Activated CD8-positive, alpha-beta memory T cell treated with anti-CD3 and anti-CD28 coated beads, Interleukin-2, amount 50 U/mL, for 4 hours (primary cell): ENCODE results near the gene LDHAL6A.

Experiments used
- DNase-seq: peaks from one replicate; pipeline ENCODE4 v3.0.0-alpha.2; 2020

LDHAL6A gene

GRCh38 chr11:18490736-18491485, 35.3 kb downstream of the LDHAL6A start:
- DNase-seq: no peak

DNA sequence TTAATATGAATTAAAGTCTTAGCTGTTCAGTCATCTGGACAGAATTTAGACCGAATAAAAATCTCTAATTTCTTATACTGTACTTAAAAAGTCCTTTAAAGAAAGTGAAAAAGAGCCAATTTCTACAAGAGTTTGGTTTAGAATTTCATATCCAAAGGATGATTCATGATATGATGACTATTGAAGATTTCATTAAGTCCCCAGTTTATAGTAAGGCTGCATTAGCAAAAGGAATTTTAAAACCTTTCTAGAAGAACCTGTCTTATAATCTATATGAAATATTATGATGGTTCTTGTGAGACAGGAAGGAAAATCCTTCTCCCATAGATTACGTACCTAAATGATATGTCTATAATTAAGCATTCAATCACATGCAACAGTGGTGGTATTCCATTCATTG, 36.3 kb downstream of the LDHAL6A start:
- no peak for DNase-seq

DNA sequence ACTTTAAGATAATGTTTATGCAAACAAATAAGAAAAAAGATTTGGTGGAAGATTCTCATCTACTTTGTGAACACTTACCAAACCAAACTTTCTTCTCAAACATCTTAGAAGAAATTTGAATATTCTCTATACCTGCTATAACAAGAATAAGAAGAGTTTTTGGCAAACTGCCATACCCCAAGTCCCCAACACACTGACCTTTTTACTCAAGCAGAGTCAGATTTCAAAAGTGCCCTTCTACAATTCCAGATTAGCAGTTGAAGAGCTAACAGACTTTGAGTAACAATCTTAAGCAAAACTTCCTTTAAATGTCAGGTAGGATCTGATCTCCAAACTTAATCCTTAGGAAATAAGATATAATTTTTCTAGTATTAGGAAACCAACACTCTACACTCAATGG, 37.2 kb downstream of the LDHAL6A start:
- no peak for DNase-seq

DNA sequence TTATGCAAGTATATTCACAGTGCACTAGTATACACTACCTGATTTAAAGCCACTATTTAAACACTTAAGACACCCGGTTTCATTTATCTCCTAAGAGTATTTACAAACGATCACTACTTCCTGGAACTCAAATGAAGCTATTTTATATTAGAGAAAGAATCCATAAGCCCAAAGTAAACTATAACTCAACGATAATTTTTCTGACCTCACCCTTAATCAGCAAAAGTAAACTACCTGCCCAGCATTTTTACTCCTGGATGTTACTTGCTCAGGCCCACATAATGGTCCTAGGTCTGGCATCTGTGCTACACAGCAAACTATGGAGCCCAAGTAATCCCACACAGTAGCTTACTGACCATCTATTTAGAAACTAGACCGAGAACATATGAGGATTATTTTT, 37.7 kb downstream of the LDHAL6A start:
- no peak for DNase-seq

DNA sequence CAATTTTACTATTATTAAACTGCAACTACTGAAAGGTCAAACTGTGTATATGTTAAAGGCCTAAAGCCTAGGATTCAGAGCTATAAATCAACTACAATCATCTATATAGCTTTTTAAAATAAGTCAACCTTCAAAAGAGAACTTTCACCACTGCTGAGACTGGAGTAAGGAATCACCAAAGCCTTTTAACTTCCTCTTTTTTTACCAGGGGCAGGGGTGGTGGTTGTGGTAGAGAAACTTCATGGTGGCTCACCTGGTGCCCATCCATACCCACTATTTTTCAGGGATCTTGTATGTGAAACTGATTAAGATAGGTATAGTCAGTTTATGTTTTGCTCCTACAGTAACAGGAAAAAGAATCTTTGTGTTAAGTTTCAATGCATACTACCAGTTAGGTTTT, 39.6 kb downstream of the LDHAL6A start:
- DNase-seq: no peak

- DNase-seq: no peak
Observed at GRCh38 chr11:18495703-18496102, 40.0 kb downstream of the LDHAL6A start.

DNA sequence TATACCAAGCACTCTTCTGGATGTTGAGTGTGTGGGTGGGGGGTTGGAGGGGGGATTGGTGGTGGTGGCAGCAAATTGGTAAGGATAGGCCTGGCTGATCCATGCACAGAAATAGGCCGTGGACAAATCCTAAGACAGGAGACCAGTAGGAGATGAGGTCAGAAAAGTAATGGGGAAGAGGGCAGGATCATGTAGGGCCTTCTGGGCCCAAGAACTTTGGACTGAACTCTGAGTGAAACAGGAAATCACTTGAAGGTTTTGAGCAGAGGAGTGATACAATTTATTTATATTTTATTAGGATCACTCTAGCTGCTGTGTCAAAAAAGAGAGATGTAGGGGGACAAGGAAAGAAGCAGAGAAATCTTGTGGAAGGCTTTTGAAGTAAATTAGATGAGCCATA, 42.4 kb downstream of the LDHAL6A start:
- no peak for DNase-seq

GRCh38 chr11:18501629-18502028, 46.0 kb downstream of the LDHAL6A start:
- no peak for DNase-seq

GRCh38 chr11:18502352-18502751, 46.7 kb downstream of the LDHAL6A start:
- DNase-seq: no peak

DNA sequence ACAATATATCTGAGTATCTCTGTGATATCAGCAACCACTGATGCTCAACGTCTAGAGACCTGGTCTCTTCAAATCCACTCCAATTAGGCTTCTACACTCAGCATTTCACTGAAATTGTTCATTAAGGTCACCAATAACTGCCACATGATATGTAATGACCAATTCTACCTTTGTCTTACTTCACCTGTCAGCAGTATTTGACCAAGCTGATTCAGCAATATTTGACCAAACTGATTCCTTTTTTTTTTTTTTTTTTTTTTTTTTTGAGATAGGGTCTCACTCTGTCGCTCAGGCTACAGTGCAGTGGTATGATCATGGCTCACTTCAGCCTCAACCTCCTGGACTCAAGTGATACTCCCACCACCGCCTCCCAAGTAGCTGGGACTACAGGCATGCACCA, 65.5 kb downstream of the LDHAL6A start:
- no peak for DNase-seq

GRCh38 chr11:18522388-18522787, 66.7 kb downstream of the LDHAL6A start:
- DNase-seq: no peak

DNA sequence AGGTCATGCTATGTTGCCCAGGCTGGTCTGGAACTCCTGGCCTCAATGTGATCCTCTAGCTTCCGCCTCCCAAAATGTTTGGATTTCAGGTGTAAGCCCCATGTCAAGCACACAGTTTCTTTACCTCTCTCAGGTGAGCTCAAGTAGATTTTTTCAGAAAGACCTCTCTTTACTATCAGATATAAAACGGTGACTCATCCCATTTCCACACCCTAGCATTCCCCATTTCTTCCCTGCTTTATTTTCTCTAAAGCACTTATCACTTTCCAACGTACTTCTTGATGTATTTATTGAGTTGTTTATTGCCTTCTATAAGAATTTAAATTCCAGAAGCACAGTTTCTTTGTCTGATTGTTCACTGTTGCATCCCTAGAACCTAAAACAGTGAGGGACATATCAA, 67.4 kb downstream of the LDHAL6A start:
- no peak for DNase-seq

DNA sequence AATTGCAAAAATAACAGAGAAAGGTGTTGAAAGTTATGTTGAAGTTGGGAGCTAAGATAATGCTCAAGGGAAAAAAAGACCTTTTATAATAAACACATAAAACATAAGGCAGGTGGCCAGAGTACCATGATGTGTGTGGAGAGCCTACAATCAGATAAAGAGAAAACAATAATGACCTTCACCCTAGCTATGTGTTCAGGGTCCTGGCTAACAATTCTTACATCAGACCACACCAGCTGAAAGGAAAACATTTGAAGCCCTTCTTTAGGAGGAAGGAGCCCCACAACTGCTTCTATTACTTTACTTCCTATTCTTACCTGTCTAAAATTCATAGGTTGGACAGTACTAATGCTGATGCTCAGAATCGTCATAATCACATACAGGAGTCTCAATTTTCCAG, 68.6 kb downstream of the LDHAL6A start:
- no peak for DNase-seq

- no peak for DNase-seq
Observed at GRCh38 chr11:18526130-18526520, 70.5 kb downstream of the LDHAL6A start.

- peak; percentile 92 for DNase-seq
Observed at GRCh38 chr11:18526521-18527296, 71.1 kb downstream of the LDHAL6A start, which contains the start of gene TSG101. Gene TSG101, minus strand, starts transcription at chr11:18526942. Its CDS starts 126 bp downstream, at chr11:18526816.

DNA sequence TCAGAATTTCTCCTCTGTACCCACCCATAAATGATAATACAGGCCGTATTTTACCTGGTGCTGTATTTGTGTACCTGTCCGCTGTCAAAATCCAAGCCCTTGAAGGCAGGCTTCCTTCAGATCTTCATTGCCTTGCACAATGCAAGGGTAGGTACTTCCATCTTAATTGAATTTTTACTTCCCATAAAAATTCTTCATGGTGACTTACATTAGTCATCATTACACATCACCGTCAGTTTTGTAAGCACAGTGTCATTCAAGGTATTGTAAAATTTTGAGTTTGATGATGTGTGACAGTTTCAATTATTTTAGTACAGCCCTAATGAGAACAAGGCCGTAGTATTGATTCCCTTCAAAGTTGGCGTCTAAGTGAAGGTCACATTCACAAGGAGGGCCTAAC, 71.9 kb downstream of the LDHAL6A start:
- no peak for DNase-seq
